Cardiac muscle cell (in vitro differentiated cells and primary cell): ENCODE results near the gene C19orf33. TPM values are rescaled to one million over a fixed set of nuclear protein-coding genes. Genes with fewer than 3 reads are reported as not detected.
A peak's percentile ranks its signal among the peaks of the same experiment; 100 is the strongest.

Source experiments
- DNase-seq, 2 donors: peaks; one replicate each; pipeline versions ENCODE4 v3.0.0 to v3.0.0-alpha.2; 2010 to 2017; ENCODE audit warnings: low read depth in 1 of 2, low spot score in 1 of 2
- H3K27ac ChIP-seq: fragments of 200-600 bp; sonication (generic); 2 replicates; pipeline ENCODE4 v1.5.1; 2016
- H3K27me3 ChIP-seq: fragments of 200-600 bp; sonication (generic); 2 replicates; pipeline ENCODE4 v1.6.0; 2016; ENCODE audit warnings: control low read depth
- H3K36me3 ChIP-seq: fragments of 200-600 bp; sonication (generic); 2 replicates; pipeline ENCODE4 v1.5.1; 2016; ENCODE audit warnings: control low read depth
- H3K4me1 ChIP-seq: fragments of 200-600 bp; sonication (generic); 2 replicates; pipeline ENCODE4 v1.8.1; 2017; ENCODE audit warnings: low read depth, mild to moderate bottlenecking, mixed run types
- H3K4me3 ChIP-seq: fragments of 200-600 bp; sonication (generic); 2 replicates; pipeline ENCODE4 v1.5.1; 2016; ENCODE audit warnings: mild to moderate bottlenecking
- H3K9me3 ChIP-seq: fragments of 200-600 bp; sonication (generic); 2 replicates; pipeline ENCODE4 v1.5.1; 2017; ENCODE audit warnings: low read depth, mild to moderate bottlenecking, control low read depth
- polyA plus RNA-seq: library from polyadenylated mRNA; unstranded; fragments of >200 nt; fragmentation: Nextera tagmentation; extraction: Ambion mirVana; gene quantifications from 2 replicates; pipeline ENCODE4 v1.2.1, GENCODE V29; 2016
- total RNA-seq: library from RNA; depleted of rRNA; stranded (reverse); fragments of >200 nt; gene quantifications from 2 replicates; pipeline ENCODE4 v1.2.3, GENCODE V29; 2016
- TF ChIP-seq, protein P1 (sequence below): IDR thresholded peaks from 2 replicates; pipeline ENCODE4 v1.5.1; 2012; ENCODE audit warnings: low read depth, mild to moderate bottlenecking, low read length

The C19orf33 gene
- total and polyA plus RNA-seq, 2 experiments from 2014 or later: 0.77 to 2.7 TPM

DNA sequence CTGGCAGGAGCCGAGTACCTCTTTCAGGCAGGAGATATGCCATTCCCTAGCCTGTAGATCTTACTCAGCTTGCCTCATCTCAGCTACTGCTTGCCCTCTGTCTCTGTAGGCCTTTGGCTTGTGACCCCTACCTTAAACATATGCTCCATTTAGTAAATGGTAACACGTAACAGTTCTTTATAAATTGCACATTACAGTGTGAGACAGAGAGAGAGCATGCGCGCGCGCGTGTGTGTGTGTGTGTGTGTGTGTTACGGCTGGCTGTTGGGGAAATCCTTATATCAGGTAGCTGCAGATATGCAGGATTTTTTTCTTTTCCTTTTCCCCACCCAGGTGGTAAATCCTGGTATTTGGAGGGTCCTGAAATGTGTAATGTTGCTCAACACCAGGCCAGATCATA is 35.5 kb upstream of the C19orf33 start:
- DNase-seq: peak in 1 of 2 donors; percentile 15
- Histone ChIP-seq H3K9me3 (no peaks in the 10 kb centered on the region), H3K4me1 (peaks cover 41% of the 10 kb centered on the region), H3K4me3 (no peak overlapping the region), H3K36me3 (no peaks in the 10 kb centered on the region), H3K27ac (peak overlapping the region; percentile 74), H3K27me3 (no peaks in the 10 kb centered on the region)
- TF ChIP-seq, protein P1, sequence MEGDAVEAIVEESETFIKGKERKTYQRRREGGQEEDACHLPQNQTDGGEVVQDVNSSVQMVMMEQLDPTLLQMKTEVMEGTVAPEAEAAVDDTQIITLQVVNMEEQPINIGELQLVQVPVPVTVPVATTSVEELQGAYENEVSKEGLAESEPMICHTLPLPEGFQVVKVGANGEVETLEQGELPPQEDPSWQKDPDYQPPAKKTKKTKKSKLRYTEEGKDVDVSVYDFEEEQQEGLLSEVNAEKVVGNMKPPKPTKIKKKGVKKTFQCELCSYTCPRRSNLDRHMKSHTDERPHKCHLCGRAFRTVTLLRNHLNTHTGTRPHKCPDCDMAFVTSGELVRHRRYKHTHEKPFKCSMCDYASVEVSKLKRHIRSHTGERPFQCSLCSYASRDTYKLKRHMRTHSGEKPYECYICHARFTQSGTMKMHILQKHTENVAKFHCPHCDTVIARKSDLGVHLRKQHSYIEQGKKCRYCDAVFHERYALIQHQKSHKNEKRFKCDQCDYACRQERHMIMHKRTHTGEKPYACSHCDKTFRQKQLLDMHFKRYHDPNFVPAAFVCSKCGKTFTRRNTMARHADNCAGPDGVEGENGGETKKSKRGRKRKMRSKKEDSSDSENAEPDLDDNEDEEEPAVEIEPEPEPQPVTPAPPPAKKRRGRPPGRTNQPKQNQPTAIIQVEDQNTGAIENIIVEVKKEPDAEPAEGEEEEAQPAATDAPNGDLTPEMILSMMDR: no peak

DNA sequence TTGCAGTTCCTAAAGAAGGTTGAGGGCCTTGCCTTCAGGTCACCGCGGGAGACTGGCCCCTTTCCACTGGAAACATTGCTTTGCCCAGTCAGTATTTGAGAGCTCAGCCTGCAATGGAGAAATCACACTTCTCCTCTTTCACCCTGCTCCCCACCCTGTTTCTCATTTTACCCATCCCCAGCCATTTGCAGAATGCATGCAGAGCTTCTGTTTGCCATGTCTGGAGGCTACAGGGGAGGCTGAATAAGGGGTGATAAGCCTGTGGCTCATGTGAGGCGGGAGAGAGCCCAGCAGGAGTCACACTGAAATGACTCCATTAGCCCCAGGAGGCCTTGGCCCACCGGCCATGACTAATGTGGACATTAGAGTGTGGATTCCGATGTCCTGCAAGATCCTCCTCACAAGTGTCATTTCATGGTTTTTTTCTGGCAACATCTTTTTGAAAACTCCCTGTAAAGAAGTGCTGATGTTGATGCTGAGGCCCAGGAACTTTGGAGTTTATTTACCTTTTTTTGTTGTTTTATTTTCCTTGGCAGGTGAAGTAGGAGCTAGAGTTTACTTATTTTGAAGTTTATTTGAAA is 33.4 kb upstream of the C19orf33 start:
- Histone ChIP-seq H3K4me3 (no peak overlapping the region), H3K36me3 (no peaks in the 10 kb centered on the region)

DNA sequence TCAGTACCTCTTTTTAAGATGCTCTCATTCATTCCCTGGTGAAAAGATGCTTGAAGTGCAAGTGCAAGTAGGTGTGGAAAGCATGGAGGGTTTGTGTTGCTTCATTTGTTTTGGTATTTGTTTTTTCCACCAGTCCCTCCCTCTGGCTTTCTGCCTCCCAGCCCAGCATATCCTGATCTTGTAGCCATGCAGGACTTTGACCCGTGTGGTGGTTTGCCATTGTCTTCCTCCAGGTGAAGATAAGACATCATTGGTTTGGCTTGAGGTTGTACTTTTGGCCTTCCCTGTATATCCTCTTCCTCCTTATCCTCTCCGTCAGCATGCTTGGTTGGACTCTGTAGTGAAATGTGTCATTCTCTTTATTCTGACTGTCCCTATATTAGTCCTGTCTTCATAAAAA is 30.6 kb upstream of the C19orf33 start:
- DNase-seq: no peak
- Histone ChIP-seq H3K27me3 (no peaks in the 10 kb centered on the region), H3K4me3 (no peak overlapping the region), H3K4me1 (peaks cover 32% of the 10 kb centered on the region), H3K9me3 (no peaks in the 10 kb centered on the region), H3K27ac (peak overlapping the region; percentile 26), H3K36me3 (no peaks in the 10 kb centered on the region)
- TF ChIP-seq, protein P1: no peak

More for the DNA sequence above, 33.4 kb upstream of the C19orf33 start:
- Histone ChIP-seq H3K9me3 (no peaks in the 10 kb centered on the region), H3K27me3 (no peaks in the 10 kb centered on the region), H3K27ac (peak overlapping the region; percentile 67), H3K4me1 (peaks cover 40% of the 10 kb centered on the region)
- TF ChIP-seq, protein P1: no peak
- DNase-seq: no peak

DNA sequence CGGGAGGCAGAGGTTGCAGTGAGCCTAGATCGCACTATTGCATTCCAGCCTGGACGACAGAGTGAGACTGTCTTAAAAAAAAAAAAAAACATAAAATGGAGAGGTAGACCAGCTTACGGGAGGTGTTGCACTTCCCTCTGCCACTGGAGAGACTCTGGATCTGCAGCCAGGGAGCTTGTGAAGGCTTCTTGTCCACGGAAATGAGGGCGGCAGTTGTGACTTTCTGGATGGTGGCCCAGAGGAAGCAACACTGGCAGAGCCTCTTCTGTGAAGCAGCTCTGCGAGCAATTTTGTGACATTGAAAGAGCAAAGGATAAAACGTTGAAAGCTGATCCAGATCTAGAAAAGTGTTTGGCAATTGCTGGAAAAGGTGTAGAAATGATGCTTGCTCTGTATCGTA is 29.3 kb upstream of the C19orf33 start:
- peak in 1 of 2 donors; percentile 8 for DNase-seq
- no peaks in the 10 kb centered on the region for H3K36me3 ChIP-seq

DNA sequence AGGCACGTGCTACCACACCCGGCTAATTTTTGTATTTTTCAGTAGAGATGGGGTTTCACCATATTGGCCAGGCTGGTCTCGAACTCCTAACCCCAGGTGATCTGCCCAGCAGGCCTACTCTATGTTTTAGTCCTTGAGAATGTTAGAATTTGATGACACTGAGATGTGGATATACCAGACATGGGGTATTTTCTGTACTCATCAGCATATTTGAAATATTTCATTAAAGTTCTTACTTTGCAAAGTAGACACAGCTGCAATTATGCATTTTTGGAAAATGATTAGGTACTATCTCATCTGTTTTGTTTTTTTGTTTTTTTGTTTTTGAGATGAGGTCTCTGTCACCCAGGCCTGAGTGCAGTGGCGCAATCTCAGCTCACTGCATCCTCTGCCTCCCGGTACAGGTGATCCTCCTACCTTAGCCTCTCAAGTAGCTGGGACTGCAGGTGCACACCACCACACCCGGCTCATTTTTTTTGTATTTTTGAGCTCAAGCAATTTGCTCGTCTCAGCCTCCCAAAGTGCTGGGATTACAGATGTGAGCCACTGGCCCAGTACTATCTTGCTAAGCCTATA is 27.0 kb upstream of the C19orf33 start:
- Histone ChIP-seq H3K36me3 (no peaks in the 10 kb centered on the region), H3K27ac (peak overlapping the region; percentile 97), H3K27me3 (no peaks in the 10 kb centered on the region), H3K4me1 (peaks cover 34% of the 10 kb centered on the region), H3K9me3 (no peaks in the 10 kb centered on the region), H3K4me3 (no peak overlapping the region)
- TF ChIP-seq, protein P1: no peak
- DNase-seq: no peak

More for the DNA sequence above, 29.3 kb upstream of the C19orf33 start:
- TF ChIP-seq, protein P1: no peak
- no peaks in the 10 kb centered on the region for H3K9me3 ChIP-seq
- H3K4me3 ChIP-seq: no peak overlapping the region
- peak overlapping the region; percentile 69 for H3K27ac ChIP-seq
- peaks cover 34% of the 10 kb centered on the region for H3K4me1 ChIP-seq
- no peaks in the 10 kb centered on the region for H3K27me3 ChIP-seq
